IPS DF 6.9 (cell line): ENCODE measurements around the gene ACADVL.

Experiments
- DNase-seq: peaks from one replicate; pipeline ENCODE4 v3.0.0-alpha.2; 2013; ENCODE audit warnings: low read depth, low spot score
- H3K27ac ChIP-seq: one replicate; pipeline ENCODE4 v1.5.1; 2013; ENCODE audit warnings: low read length, control low read depth
- H3K27me3 ChIP-seq: 2 replicates; pipeline ENCODE4 v1.6.1; 2013; ENCODE audit warnings: mild to moderate bottlenecking, low read length; ENCODE audit not compliant: control insufficient read depth, insufficient read depth
- H3K36me3 ChIP-seq: 2 replicates; pipeline ENCODE4 v1.6.1; 2013; ENCODE audit warnings: low read length; ENCODE audit not compliant: control insufficient read depth, insufficient read depth
- H3K4me1 ChIP-seq: 2 replicates; pipeline ENCODE4 v1.6.1; 2013; ENCODE audit warnings: low read length; ENCODE audit not compliant: control insufficient read depth, insufficient read depth
- H3K4me3 ChIP-seq: 2 replicates; pipeline ENCODE4 v1.5.1; 2013; ENCODE audit warnings: mild to moderate bottlenecking, low read length
- H3K9me3 ChIP-seq: 2 replicates; pipeline ENCODE4 v1.6.1; 2013; ENCODE audit warnings: low read length, inconsistent platforms; ENCODE audit not compliant: control insufficient read depth, insufficient read depth
- WGBS: extraction: QIAGEN DNeasy Blood & Tissue Kit; methylation state at CpG from one replicate; pipeline ENCODE4 v1.1.7; 2013; ENCODE audit warnings: mixed read lengths, missing lambda C conversion rate; ENCODE audit not compliant: insufficient read length, insufficient coverage; 5-methylcytosine and 5-hydroxymethylcytosine counted together

The ACADVL gene

GRCh38 chr17:7191571-7192270 lies 28.0 kb upstream of the ACADVL start:
- no peak overlapping the region for H3K27ac ChIP-seq
- H3K9me3 ChIP-seq, result no peaks in the 10 kb centered on the region
- DNase-seq, result no peak
- H3K36me3 ChIP-seq, result peaks cover 29% of the 10 kb centered on the region
- no peaks in the 10 kb centered on the region; the same call in 1 of the 2 replicates for H3K4me1 ChIP-seq
- no peaks in the 10 kb centered on the region for H3K27me3 ChIP-seq
- no peak overlapping the region for H3K4me3 ChIP-seq
- no CpG with 5 or more reads among the region's 26 CpGs for WGBS

GRCh38 chr17:7192271-7192937 lies 27.3 kb upstream of the ACADVL start:
- no peaks in the 10 kb centered on the region for H3K9me3 ChIP-seq
- H3K27ac ChIP-seq, result no peak overlapping the region
- peaks cover 33% of the 10 kb centered on the region for H3K36me3 ChIP-seq
- no peaks in the 10 kb centered on the region for H3K27me3 ChIP-seq
- no peaks in the 10 kb centered on the region; the same call in 1 of the 2 replicates for H3K4me1 ChIP-seq
- no peak for DNase-seq
- no peak overlapping the region for H3K4me3 ChIP-seq
- no CpG with 5 or more reads among the region's 12 CpGs for WGBS

- Histone ChIP-seq H3K36me3 (peaks cover 32% of the 10 kb centered on the region), H3K9me3 (no peaks in the 10 kb centered on the region), H3K4me3 (no peak overlapping the region), H3K27me3 (no peaks in the 10 kb centered on the region), H3K27ac (no peak overlapping the region), H3K4me1 (no peaks in the 10 kb centered on the region; the same call in 1 of the 2 replicates)
- no CpG with 5 or more reads among the region's 12 CpGs for WGBS
- no peak for DNase-seq
Observed at GRCh38 chr17:7195971-7196370, 23.8 kb upstream of the ACADVL start.

- peaks cover 32% of the 10 kb centered on the region for H3K36me3 ChIP-seq
- no peaks in the 10 kb centered on the region for H3K9me3 ChIP-seq
- no peaks in the 10 kb centered on the region; the same call in 1 of the 2 replicates for H3K4me1 ChIP-seq
- DNase-seq, result no peak
- no CpG with 5 or more reads among the region's 22 CpGs for WGBS
- H3K4me3 ChIP-seq, result no peak overlapping the region
- H3K27me3 ChIP-seq, result no peaks in the 10 kb centered on the region
- H3K27ac ChIP-seq, result no peak overlapping the region
Observed at GRCh38 chr17:7196651-7197401, 22.9 kb upstream of the ACADVL start.

GRCh38 chr17:7203391-7203790 lies 16.3 kb upstream of the ACADVL start:
- WGBS, result no CpG with 5 or more reads among the region's 16 CpGs
- Histone ChIP-seq H3K27me3 (no peaks in the 10 kb centered on the region), H3K36me3 (peaks cover 14% of the 10 kb centered on the region; the same call in 1 of the 2 replicates), H3K4me3 (no peak overlapping the region), H3K9me3 (no peaks in the 10 kb centered on the region), H3K27ac (no peak overlapping the region), H3K4me1 (peaks cover 9% of the 10 kb centered on the region)
- DNase-seq, result no peak

GRCh38 chr17:7204336-7204735 lies 15.4 kb upstream of the ACADVL start:
- no CpG with 5 or more reads among the region's 15 CpGs for WGBS
- Histone ChIP-seq H3K27ac (no peak overlapping the region), H3K4me1 (peaks cover 17% of the 10 kb centered on the region), H3K9me3 (no peaks in the 10 kb centered on the region), H3K4me3 (no peak overlapping the region; the same call in 1 of the 2 replicates), H3K27me3 (no peaks in the 10 kb centered on the region), H3K36me3 (peaks cover 14% of the 10 kb centered on the region; the same call in 1 of the 2 replicates)
- DNase-seq, result no peak

GRCh38 chr17:7204828-7205461 lies 14.8 kb upstream of the ACADVL start:
- Histone ChIP-seq H3K27ac (no peak overlapping the region), H3K36me3 (peaks cover 14% of the 10 kb centered on the region; the same call in 1 of the 2 replicates), H3K4me3 (peak overlapping the region; percentile 49; the same call in 1 of the 2 replicates), H3K27me3 (no peaks in the 10 kb centered on the region), H3K9me3 (no peaks in the 10 kb centered on the region), H3K4me1 (peaks cover 17% of the 10 kb centered on the region)
- no CpG with 5 or more reads among the region's 34 CpGs for WGBS
- DNase-seq, result peak; percentile 89

- Histone ChIP-seq H3K4me3 (peak overlapping the region; percentile 49; the same call in 1 of the 2 replicates), H3K36me3 (peaks cover 14% of the 10 kb centered on the region; the same call in 1 of the 2 replicates), H3K9me3 (no peaks in the 10 kb centered on the region), H3K27me3 (no peaks in the 10 kb centered on the region), H3K27ac (no peak overlapping the region), H3K4me1 (peaks cover 17% of the 10 kb centered on the region)
- no peak for DNase-seq
- 100% methylated on average over 1 of the region's 15 CpGs for WGBS
Observed at GRCh38 chr17:7205561-7205960, 14.2 kb upstream of the ACADVL start.

- no peak overlapping the region for H3K27ac ChIP-seq
- peaks cover 14% of the 10 kb centered on the region; the same call in 1 of the 2 replicates for H3K36me3 ChIP-seq
- no peak for DNase-seq
- no peak overlapping the region; the same call in 1 of the 2 replicates for H3K4me3 ChIP-seq
- no peaks in the 10 kb centered on the region for H3K9me3 ChIP-seq
- no peaks in the 10 kb centered on the region for H3K27me3 ChIP-seq
- no CpG with 5 or more reads among the region's 24 CpGs for WGBS
- peaks cover 17% of the 10 kb centered on the region for H3K4me1 ChIP-seq
Observed at GRCh38 chr17:7207120-7208001, 12.4 kb upstream of the ACADVL start.
